Heart right ventricle (tissue), 16 donors: Measurements from ENCODE around the gene GIMAP5. TPM values are rescaled to one million over a fixed set of nuclear protein-coding genes. Genes with fewer than 3 reads are reported as not detected.

Experiments used
- ATAC-seq, 8 donors: fragments of 200-7000 bp; cut with Tn5 transposase; one replicate each; pipeline ENCODE4 v1.9.1; 2020; ENCODE audit warnings: mild to moderate bottlenecking in 8 of 8, moderate library complexity in 8 of 8, moderate number of reproducible peaks in 1 of 8
- DNase-seq, 2 donors: peaks; one replicate each; pipeline ENCODE4 v3.0.0-alpha.2; 2020
- H3K27ac ChIP-seq, 10 donors: fragments of 200-600 bp; sonication (generic) in 2 of 10; one replicate each; pipeline versions ENCODE4 v1.5.0 to v1.8.0; 2020 to 2022; ENCODE audit warnings: mild to moderate bottlenecking in 3 of 10
- H3K27me3 ChIP-seq, 7 donors: fragments of 200-600 bp; one replicate each; pipeline ENCODE4 v1.8.0; 2021 to 2022; ENCODE audit warnings: mild to moderate bottlenecking in 2 of 7
- H3K36me3 ChIP-seq, 9 donors: fragments of 200-600 bp; sonication (generic) in 1 of 9; one replicate each; pipeline versions ENCODE4 v1.5.0 to v1.8.0; 2020 to 2022; ENCODE audit warnings: mild to moderate bottlenecking in 2 of 9
- H3K4me1 ChIP-seq, 9 donors: fragments of 200-600 bp; sonication (generic) in 1 of 9; one replicate each; pipeline versions ENCODE4 v1.5.0 to v1.8.0; 2020 to 2022; ENCODE audit warnings: mild to moderate bottlenecking in 4 of 9
- H3K4me3 ChIP-seq, 10 donors: fragments of 200-600 bp; sonication (generic) in 2 of 10; one replicate each; pipeline versions ENCODE4 v1.5.0 to v1.8.0; 2020 to 2022; ENCODE audit warnings: mild to moderate bottlenecking in 7 of 10, moderate library complexity in 2 of 10
- H3K9me3 ChIP-seq, 11 donors: fragments of 200-600 bp in 10 of 11; sonication (generic) in 2 of 11; one replicate each; pipeline versions ENCODE4 v1.5.0 to v1.8.0; 2013 to 2022; ENCODE audit warnings: mild to moderate bottlenecking in 2 of 11, control low read depth in 1 of 11, moderate library complexity in 1 of 11
- CTCF ChIP-seq, 9 donors: fragments of 200-600 bp; sonication (generic) in 2 of 9; IDR thresholded peaks; one replicate each; pipeline versions ENCODE4 v1.5.0 to v1.8.0; 2021 to 2022; ENCODE audit warnings: antibody characterized with exemption in 9 of 9, mild to moderate bottlenecking in 5 of 9, moderate library complexity in 1 of 9
- WGBS, 2 donors: extraction: QIAGEN DNeasy Blood & Tissue Kit; methylation state at CpG; one replicate each; pipeline ENCODE4 v1.1.7; 2013; ENCODE audit warnings: inconsistent platforms in 1 of 2; 5-methylcytosine and 5-hydroxymethylcytosine counted together
- intact Hi-C, 10 donors: fragments of 100-400 bp; cut with DNase I; formaldehyde crosslinking; loops; one replicate each; pipeline versions ENCODE4 v1.11.1 to v1.14.2; 2022
- polyA plus RNA-seq, 2 donors: library from polyadenylated mRNA; stranded (reverse); fragments of 200-250 nt; gene quantifications; one replicate each; pipeline ENCODE4 v1.2.3, GENCODE V29; 2013
- total RNA-seq, 10 donors: library from RNA; stranded (reverse); fragmentation: NEBNext Ultra II Directional in 3 of 10; extraction: Animal tissue kit (Norgen Biotek cat#: 25700) in 3 of 10; gene quantifications; one replicate each; pipeline versions ENCODE4 v1.2.1 to v1.2.4, GENCODE V29; 2021 to 2023
- donor health status: Arrhythmogenic right ventricular cardiomyopathy.
- donor health status: ischemic (EF 13 %, LVEDD 7.1; RV severe dilation, severe dysfunction).
- donor health status: healthy with polysubstance abuse.
- donor health status: DM: no; HTN: yes; CAD: no.
- donor health status: DM: no; HTN: no; CAD: no.
- donor health status: ischemic (EF 25% LVEDD 6.9; RV normal size, moderate dysfunction).
- donor health status: ischemic (EF 25% LVEDD 5.7; RV mildly dilated, moderate dysfunction).
- donor health status: healthy.
- donor health status: DM: yes; HTN: yes; CAD: no.
- donor health status: Ischemic cardiomyopathy.
- donor health status: ischemic (EF 35%, LVEDD 5.7; RV mildly dilated, moderate dysfunction).
- donor health status: nonischemic (EF 11% LVEDD 7.7; RV severe dilation, severe dysfunction).
- donor health status: DM: yes; HTN: yes; CAD: no.
- donor health status: PGD.
- donor health status: ischemic (EF 29% LVEDD 5.4; RV normal size, mild dysfunction).
- donor health status: nonischemic (EF 23%, LVEDD 6.1; RV moderate dilation, normal function).

Gene GIMAP5
- total and polyA plus RNA-seq, 12 donors = 6.5 to 35.0 (median 14.1) TPM

GRCh38 chr7:150715293-150715692, 21.9 kb upstream of the GIMAP5 start:
- ATAC-seq (peak in 1 of 8 donors; percentile 28), DNase-seq (no peak)
- Histone ChIP-seq H3K9me3 (peaks cover 0 to 31% (median 9%) of the 10 kb centered on the region in 11 donors), H3K4me1 (peaks cover 0 to 40% (median 7%) of the 10 kb centered on the region in 9 donors), H3K27ac (peak overlapping the region; percentile 19 to 94 (median 88)), H3K36me3 (peaks cover 0 to 17% (median 3%) of the 10 kb centered on the region in 9 donors), H3K4me3 (peak overlapping the region in 5 of 10 donors; percentile 61 to 71 (median 63)), H3K27me3 (no peaks in the 10 kb centered on the region)
- WGBS, 2 donors = 69 to 74% methylated on average over 4 of the region's 4 CpGs
- intact Hi-C loops = loop anchor here in 3 of 10 donors (5.0 to 10.0 kb wide), 5 partner anchors 33 to 193 kb away; partner anchors contain the start of genes GIMAP6 (in 2 of the 3) and GIMAP4 (in 1 of the 3)
- peak in 1 of 9 donors; percentile 15 for TF ChIP-seq CTCF (IDR thresholded peaks at IDR 0.05)

GRCh38 chr7:150715738-150716137, 21.5 kb upstream of the GIMAP5 start:
- DNase-seq (no peak), ATAC-seq (peak in 1 of 8 donors; percentile 30)
- peaks cover 0 to 45% (median 7%) of the 10 kb centered on the region in 9 donors for H3K4me1 ChIP-seq
- no peak for TF ChIP-seq CTCF (IDR thresholded peaks at IDR 0.05)
- no peaks in the 10 kb centered on the region for H3K27me3 ChIP-seq
- WGBS, 2 donors = 45 to 51% methylated on average over 4 of the region's 4 CpGs
- H3K36me3 ChIP-seq = peaks cover 0 to 21% (median 7%) of the 10 kb centered on the region in 9 donors
- peaks cover 0 to 26% (median 9%) of the 10 kb centered on the region in 11 donors for H3K9me3 ChIP-seq
- peak overlapping the region in 9 of 10 donors; percentile 44 to 71 (median 61) for H3K4me3 ChIP-seq
- intact Hi-C loops = loop anchor here in 4 of 10 donors (2.0 to 10.0 kb wide), 6 partner anchors 33 to 193 kb away; partner anchors contain the start of genes GIMAP6 (in 2 of the 4) and GIMAP4 (in 1 of the 4)
- peak overlapping the region; percentile 81 to 94 (median 88) for H3K27ac ChIP-seq

GRCh38 chr7:150716368-150716767, 20.9 kb upstream of the GIMAP5 start, which contains the start of gene GIMAP1:
TSS of gene GIMAP1 (plus strand) at chr7:150716613. CDS start at chr7:150719048, 2,435 bp downstream.
- ATAC-seq (peak; percentile 79 to 95 (median 91)), DNase-seq (peak; percentile 36 to 78)
- Histone ChIP-seq H3K27me3 (no peaks in the 10 kb centered on the region), H3K36me3 (peaks cover 0 to 27% (median 8%) of the 10 kb centered on the region in 9 donors), H3K9me3 (peaks cover 0 to 25% (median 9%) of the 10 kb centered on the region in 11 donors), H3K4me3 (peak within 1 kb of the TSS; percentile 30 to 71 (median 60)), H3K4me1 (peaks cover 0 to 51% (median 8%) of the 10 kb centered on the region in 9 donors), H3K27ac (peak within 1 kb of the TSS; percentile 81 to 94 (median 88))
- no peak for TF ChIP-seq CTCF (IDR thresholded peaks at IDR 0.05)
- intact Hi-C loops = loop anchor here in 4 of 10 donors (2.0 to 10.0 kb wide), 6 partner anchors 34 to 194 kb away; partner anchors contain the start of genes GIMAP6 (in 2 of the 4) and GIMAP4 (in 1 of the 4)
- 45 to 54% methylated on average over 5 of the region's 5 CpGs for WGBS, 2 donors

GRCh38 chr7:150716939-150717338, 20.3 kb upstream of the GIMAP5 start:
- TF ChIP-seq CTCF (IDR thresholded peaks at IDR 0.05) = no peak
- WGBS, 2 donors = 55 to 63% methylated on average over 4 of the region's 4 CpGs
- Histone ChIP-seq H3K36me3 (peaks cover 0 to 33% (median 8%) of the 10 kb centered on the region in 9 donors), H3K27ac (peak overlapping the region; percentile 81 to 94 (median 88)), H3K4me3 (peak overlapping the region; percentile 30 to 71 (median 60)), H3K4me1 (peaks cover 0 to 54% (median 11%) of the 10 kb centered on the region in 9 donors), H3K9me3 (peaks cover 0 to 25% (median 9%) of the 10 kb centered on the region in 11 donors), H3K27me3 (no peaks in the 10 kb centered on the region)
- DNase-seq (no peak), ATAC-seq (no peak)
- intact Hi-C loops = loop anchor here in 4 of 10 donors (2.0 to 10.0 kb wide), 6 partner anchors 35 to 195 kb away; partner anchors contain the start of genes GIMAP6 (in 2 of the 4) and GIMAP4 (in 1 of the 4)
